ENCODE results near the gene KBTBD13.

The KBTBD13 gene

GRCh38 chr15:65052956-65053355 lies 23.6 kb upstream of the KBTBD13 start:
- DNase-seq (ENCODE audit: low read depth) = no peak

DNA sequence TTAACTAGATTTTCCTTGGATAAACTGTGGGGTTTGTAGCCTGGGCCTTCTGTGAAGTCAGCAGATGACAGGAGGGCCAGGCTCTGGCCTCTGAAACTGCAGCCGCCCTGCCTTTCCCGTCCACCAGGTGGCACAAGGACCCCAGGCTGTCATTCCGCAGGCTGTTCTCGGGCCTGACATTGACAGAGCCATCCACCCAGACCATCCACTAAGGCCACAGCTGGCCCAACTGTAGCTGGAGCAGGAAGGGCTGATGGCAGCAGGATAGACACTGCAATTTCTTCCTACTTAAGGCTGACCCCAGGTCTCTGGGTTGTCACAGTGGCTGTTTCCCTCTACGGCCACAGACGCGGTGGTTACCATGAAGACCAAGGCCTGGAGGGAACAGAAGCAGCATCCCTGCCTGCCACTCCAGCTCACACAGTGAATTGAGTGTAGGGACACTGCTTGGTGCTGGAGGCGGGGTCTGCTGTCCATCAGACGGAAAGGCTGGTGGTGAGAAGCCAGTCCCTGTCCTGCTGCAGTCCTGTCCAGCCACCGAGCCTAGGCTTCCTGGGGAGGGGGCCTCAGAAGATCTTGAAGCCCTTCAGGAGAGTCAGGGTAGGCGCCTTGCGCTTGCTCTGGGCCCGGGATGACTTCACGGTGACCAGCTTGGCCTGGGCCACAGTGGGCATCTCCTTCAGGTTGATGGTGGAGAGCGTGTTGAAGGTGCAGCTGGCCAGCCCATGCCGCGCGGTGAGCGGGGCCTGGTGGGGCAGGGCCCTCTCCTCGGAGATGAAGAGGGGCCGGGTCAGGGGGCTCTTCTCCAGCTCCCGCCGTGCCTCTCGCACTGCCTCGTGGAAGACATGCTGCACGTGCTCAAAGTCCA lies 22.0 kb upstream of the KBTBD13 start:
- DNase-seq (ENCODE audit: low read depth) = peak; percentile 60

DNA sequence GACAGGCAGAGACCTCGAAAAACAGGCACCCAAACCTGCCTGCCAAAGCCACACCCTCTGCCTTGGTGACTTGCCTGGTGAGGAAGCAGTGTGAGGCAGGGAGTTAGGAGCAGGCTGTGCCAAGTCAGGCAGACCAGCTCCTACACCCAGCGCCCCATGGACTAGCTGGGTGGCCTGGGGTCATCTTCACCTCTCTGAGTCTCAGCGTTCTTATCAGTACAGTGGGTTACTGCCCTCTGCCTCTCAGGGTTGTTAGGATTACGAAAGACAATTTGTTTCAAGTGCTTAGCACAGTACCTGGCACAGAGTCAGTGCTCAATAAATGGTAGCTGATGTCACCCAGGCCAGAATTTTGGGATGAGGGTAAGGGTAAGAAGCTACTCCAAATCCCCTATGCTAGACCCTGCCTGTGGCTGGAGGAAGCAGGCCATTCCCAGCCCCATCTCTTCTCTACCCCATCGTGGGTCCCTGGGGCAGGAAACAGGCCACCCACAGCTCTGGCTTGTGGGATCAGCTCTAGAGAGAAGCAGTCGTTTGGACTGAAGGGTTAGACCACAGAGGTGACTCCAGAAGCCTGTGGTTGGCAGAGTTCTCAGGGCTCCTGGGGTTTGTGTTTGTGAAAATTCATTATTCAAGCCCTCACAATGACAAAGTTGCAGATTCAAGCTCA lies 21.2 kb upstream of the KBTBD13 start:
- DNase-seq (ENCODE audit: low read depth) = no peak

DNA sequence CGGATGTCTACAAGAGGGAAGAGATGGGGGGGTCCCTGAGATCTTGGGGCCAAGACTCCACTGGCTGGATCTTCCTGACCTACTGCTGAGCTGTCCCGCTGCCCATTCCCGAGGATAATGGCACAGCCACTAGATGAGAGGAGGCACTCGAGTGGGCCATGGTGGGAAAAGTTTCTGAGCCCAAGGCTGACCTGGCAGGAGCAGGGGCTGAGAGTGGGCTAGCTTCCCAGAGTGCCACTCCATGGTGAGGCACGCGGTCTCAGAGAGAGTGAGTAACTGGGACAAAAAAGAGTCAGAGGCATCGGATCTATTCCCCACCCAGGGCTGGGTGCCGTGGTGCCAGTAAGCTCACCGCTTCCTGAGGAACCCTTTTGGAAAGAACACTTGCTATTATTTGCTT lies 20.4 kb upstream of the KBTBD13 start:
- no peak for DNase-seq (ENCODE audit: low read depth)

GRCh38 chr15:65056868-65057548 lies 19.5 kb upstream of the KBTBD13 start:
- DNase-seq (ENCODE audit: low read depth) = no peak

- no peak for DNase-seq (ENCODE audit: low read depth)
These were observed 19.0 kb upstream of the KBTBD13 start for GRCh38 chr15:65057549-65057940.

DNA sequence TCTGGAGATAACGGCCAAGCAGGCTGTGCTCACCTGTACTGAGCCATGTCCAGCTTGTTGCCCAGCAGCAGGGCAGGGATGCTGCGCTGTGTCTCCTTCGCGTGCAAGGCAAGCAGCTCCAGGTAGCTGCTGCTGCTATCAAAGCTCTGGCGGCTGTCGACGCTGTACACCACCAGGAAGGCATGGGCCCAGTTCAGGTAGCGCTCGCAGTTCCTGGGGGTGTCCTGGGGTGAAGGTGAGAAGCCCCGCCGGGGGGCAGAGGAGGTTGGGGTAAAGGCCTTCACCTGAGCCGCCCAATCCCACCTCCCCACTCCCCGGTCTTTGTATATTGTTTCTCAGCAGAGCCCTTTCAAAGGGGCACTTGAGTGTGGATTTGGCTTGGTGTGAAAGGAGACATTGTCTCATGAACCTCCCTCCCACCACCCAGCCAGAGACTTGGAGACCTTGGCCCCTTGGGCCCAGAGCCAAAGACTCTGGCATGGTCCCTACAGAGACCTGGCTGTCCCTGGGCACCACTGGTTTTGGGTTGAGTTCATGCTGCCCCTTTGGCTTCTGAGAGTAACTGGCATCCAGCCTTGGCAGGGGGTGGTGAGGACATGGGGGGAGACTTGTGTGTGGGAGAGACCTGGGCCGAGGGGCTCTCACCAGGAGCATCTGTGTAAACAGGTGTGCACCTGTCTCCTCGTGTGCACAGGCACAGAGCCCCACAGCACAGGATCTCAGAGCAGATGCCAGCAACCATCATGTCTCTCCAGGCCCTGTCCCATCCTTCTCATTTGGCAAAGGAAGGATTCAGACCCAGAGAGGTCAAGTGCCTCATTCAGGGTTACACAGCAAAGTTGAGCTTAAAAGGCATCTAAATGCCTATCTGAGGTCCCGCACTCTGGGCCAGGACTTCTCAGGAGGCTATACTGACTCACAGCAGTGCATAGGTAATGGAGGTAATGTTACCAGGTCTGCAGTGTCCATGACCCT lies 17.9 kb upstream of the KBTBD13 start:
- DNase-seq (ENCODE audit: low read depth) = no peak

GRCh38 chr15:65059369-65059750 lies 17.2 kb upstream of the KBTBD13 start:
- DNase-seq (ENCODE audit: low read depth) = no peak

- DNase-seq (ENCODE audit: low read depth) = no peak
These were observed 16.5 kb upstream of the KBTBD13 start for GRCh38 chr15:65059931-65060596.

DNA sequence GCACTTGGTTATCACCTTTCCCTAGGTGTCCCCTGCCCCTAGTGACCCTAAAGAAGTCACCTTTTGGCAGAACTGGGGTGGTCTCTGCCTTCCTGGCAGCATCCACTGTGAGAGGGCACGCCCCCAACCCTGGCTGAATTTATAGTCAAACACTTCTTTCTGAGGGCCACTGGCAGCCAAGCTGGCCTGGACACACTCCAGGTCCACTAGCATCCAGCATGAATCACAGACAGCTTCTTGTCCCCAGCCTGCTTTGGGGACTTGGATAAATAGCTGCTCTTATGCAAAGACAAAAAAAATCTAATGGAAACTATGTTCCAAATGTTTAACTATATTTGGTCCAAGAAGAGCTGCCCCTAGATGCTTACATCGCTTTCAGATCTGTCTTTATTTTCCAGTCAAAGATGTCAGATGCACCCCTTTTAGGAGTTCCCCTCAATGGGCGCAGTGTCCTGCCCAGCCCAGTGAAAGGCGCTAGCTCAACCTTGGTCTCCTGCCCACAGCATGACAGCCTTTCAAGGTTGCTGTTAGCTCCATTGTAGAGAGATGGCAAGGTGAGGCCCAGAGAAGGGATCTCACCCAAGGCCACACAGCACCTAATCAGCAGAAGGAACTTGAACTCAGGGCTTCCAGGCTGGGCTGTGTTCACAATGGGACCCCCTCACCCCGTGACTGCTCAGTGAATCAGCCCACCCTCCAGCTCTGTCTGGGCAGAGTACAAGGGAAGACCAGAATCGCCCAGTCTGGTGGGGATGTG lies 15.7 kb upstream of the KBTBD13 start:
- DNase-seq (ENCODE audit: low read depth) = no peak

GRCh38 chr15:65062061-65062460 lies 14.5 kb upstream of the KBTBD13 start:
- no peak for DNase-seq (ENCODE audit: low read depth)

GRCh38 chr15:65062726-65063125 lies 13.8 kb upstream of the KBTBD13 start:
- no peak for DNase-seq (ENCODE audit: low read depth)

DNA sequence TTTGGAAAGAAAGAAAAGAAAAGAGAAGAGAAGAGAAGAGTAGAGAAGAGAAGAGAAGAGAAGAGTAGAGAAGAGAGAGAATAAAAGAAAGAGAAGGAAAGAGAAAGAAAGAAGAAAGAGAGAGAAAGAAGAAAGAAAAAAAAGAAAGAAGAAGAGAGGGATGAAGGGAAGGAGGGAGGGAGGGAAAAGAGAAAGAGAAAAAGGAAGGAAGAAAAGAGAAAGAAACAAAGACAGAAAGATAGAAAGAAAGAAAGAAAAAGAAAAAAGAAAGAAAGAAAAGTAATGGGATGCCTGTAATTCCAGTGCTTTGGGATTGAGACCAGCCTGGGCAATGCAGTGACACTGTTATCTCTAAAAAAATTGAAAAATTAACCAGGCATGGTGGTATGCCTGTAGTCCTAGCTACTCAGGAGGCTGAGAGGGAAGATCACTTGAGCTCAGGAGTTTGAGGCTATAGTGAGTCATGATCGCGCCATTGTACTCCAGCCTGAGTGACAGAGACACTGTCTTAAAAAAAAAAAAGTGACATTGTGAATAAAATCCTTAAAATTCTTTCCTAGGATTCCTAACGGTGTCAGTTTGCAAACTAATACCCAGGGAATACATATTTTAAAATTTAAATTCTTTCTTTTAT lies 10.4 kb upstream of the KBTBD13 start:
- no peak for DNase-seq (ENCODE audit: low read depth)

DNA sequence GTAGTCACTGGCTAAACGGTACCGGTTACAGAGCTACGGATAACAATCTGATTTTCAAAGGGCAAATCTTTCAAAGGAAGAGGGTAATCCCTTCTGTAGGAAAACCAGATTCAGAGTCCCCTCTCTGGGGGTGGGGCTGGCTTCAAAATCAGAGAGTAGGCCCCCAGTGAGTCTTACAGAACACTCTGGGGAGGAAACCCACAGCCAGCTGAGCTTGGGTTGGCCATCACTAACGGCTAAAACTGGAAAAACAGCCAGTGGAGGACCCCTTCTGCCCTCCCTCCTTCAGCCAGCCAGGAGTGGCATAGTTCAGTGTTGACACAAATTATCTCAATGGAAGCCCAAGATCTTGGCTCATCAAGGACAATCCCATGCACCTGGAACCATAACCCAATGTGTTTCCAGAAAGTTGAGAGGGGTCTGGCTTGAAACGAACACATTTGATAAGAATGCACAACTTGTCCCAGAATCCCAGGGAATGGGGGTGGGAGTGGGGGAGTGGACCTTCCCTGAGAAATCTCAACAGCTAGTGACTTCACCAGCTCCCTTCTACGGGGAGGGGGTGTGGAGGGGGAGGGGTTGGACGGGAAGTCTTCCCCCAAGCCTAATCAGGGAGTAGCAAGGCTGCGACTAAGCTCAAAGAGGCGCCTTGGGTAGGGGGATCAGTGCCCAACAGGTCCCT lies 9.8 kb upstream of the KBTBD13 start:
- DNase-seq (ENCODE audit: low read depth) = no peak

- DNase-seq (ENCODE audit: low read depth) = no peak
These were observed 9.3 kb upstream of the KBTBD13 start for GRCh38 chr15:65067317-65067644.

GRCh38 chr15:65067645-65068402 lies 8.7 kb upstream of the KBTBD13 start, which contains the start of gene RASL12:
RASL12 (minus strand) TSS chr15:65067991; CDS start chr15:65067835, 156 bp downstream.
- no peak for DNase-seq (ENCODE audit: low read depth)

DNA sequence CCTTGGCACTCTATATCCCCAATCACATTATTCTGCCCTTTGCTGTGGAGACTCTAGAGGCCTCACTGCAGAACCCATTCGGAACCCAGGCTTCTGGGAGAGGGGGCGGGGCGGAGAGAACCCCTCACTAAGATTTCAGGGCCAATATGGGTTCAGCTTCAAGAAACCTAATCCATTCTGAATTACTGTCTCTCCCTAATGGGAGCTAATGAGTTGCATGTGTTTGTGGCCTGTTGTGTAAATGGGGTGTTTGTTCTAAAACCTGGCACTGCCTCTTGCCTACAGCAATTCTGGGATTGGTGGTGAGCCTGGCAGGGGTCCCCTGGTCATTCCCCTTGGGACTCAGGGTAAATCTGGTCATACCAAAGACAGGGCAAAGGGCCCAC lies 8.2 kb upstream of the KBTBD13 start:
- no peak for DNase-seq (ENCODE audit: low read depth)

- DNase-seq (ENCODE audit: low read depth) = no peak
These were observed 7.4 kb upstream of the KBTBD13 start for GRCh38 chr15:65069179-65069578.

All from activated T-cell treated with anti-CD3 and anti-CD28 coated beads for 48 hours (primary cell).